Measurements from ENCODE around the gene C6orf15.

C6orf15 gene

GRCh38 chr6:31132806-31133205 lies 20.4 kb upstream of the C6orf15 start:
- Histone ChIP-seq H3F3A (ENCODE audit: insufficient read depth, low read length) (no peaks in the 10 kb centered on the region), H2AFZ (ENCODE audit: low read length) (no peak overlapping the region), H3K9me3 (ENCODE audit: low read length) (no peaks in the 10 kb centered on the region), H3K79me2 (ENCODE audit: insufficient read depth, low read length) (no peaks in the 10 kb centered on the region), H3K4me2 (ENCODE audit: low read length) (no peak overlapping the region), H3K27me3 (ENCODE audit: insufficient read depth, low read length) (0 out of 2 replicates have a peak, but pooled peaks cover 3% of the 10 kb centered on the region), H3K9me2 (ENCODE audit: low read depth, low read length) (no peaks in the 10 kb centered on the region), H4K20me1 (ENCODE audit: insufficient read depth, low read length) (no peaks in the 10 kb centered on the region), H3K9ac (ENCODE audit: low read length) (no peak overlapping the region), H3K36me3 (ENCODE audit: insufficient read depth, low read length) (no peaks in the 10 kb centered on the region), H3K4me1 (ENCODE audit: insufficient read depth, low read length, severe bottlenecking) (peaks cover 4% of the 10 kb centered on the region), H3K27ac (ENCODE audit: low read depth, low read length, poor library complexity, severe bottlenecking) (no peak overlapping the region), H3K4me3 (ENCODE audit: low read depth, low read length, poor library complexity, severe bottlenecking) (no peak overlapping the region)
- TF ChIP-seq EZH2 (IDR thresholded peaks at IDR 0.05; ENCODE audit: borderline replicate concordance, low read length) (no peak), CTCF (IDR thresholded peaks at IDR 0.05; ENCODE audit: low read length) (no peak)

- no peak for TF ChIP-seq EZH2 (IDR thresholded peaks at IDR 0.05; ENCODE audit: borderline replicate concordance, low read length)
- TF ChIP-seq CTCF (IDR thresholded peaks at IDR 0.05; ENCODE audit: low read length) = no peak
- Histone ChIP-seq H3F3A (ENCODE audit: insufficient read depth, low read length) (no peaks in the 10 kb centered on the region), H3K9me3 (ENCODE audit: low read length) (no peaks in the 10 kb centered on the region), H3K27me3 (ENCODE audit: insufficient read depth, low read length) (0 out of 2 replicates have a peak, but pooled peaks cover 3% of the 10 kb centered on the region), H3K9ac (ENCODE audit: low read length) (no peak overlapping the region), H3K4me2 (ENCODE audit: low read length) (no peak overlapping the region), H3K9me2 (ENCODE audit: low read depth, low read length) (no peaks in the 10 kb centered on the region), H3K4me1 (ENCODE audit: insufficient read depth, low read length, severe bottlenecking) (no peaks in the 10 kb centered on the region), H4K20me1 (ENCODE audit: insufficient read depth, low read length) (no peaks in the 10 kb centered on the region), H3K79me2 (ENCODE audit: insufficient read depth, low read length) (no peaks in the 10 kb centered on the region), H2AFZ (ENCODE audit: low read length) (no peak overlapping the region), H3K27ac (ENCODE audit: low read depth, low read length, poor library complexity, severe bottlenecking) (no peak overlapping the region), H3K36me3 (ENCODE audit: insufficient read depth, low read length) (no peaks in the 10 kb centered on the region), H3K4me3 (ENCODE audit: low read depth, low read length, poor library complexity, severe bottlenecking) (no peak overlapping the region)
Measured at GRCh38 chr6:31131595-31131994, 19.2 kb upstream of the C6orf15 start.

GRCh38 chr6:31130751-31131150 lies 18.4 kb upstream of the C6orf15 start:
- H3K4me1 ChIP-seq (ENCODE audit: insufficient read depth, low read length, severe bottlenecking) = no peaks in the 10 kb centered on the region
- no peaks in the 10 kb centered on the region for H3K36me3 ChIP-seq (ENCODE audit: insufficient read depth, low read length)
- H4K20me1 ChIP-seq (ENCODE audit: insufficient read depth, low read length) = no peaks in the 10 kb centered on the region
- no peaks in the 10 kb centered on the region for H3K9me2 ChIP-seq (ENCODE audit: low read depth, low read length)
- no peak for TF ChIP-seq EZH2 (IDR thresholded peaks at IDR 0.05; ENCODE audit: borderline replicate concordance, low read length)
- no peaks in the 10 kb centered on the region for H3K9me3 ChIP-seq (ENCODE audit: low read length)
- H3F3A ChIP-seq (ENCODE audit: insufficient read depth, low read length) = no peaks in the 10 kb centered on the region
- H3K4me3 ChIP-seq (ENCODE audit: low read depth, low read length, poor library complexity, severe bottlenecking) = no peak overlapping the region
- no peak overlapping the region for H3K27ac ChIP-seq (ENCODE audit: low read depth, low read length, poor library complexity, severe bottlenecking)
- no peak overlapping the region for H2AFZ ChIP-seq (ENCODE audit: low read length)
- no peak overlapping the region for H3K4me2 ChIP-seq (ENCODE audit: low read length)
- no peaks in the 10 kb centered on the region for H3K79me2 ChIP-seq (ENCODE audit: insufficient read depth, low read length)
- no peak overlapping the region for H3K9ac ChIP-seq (ENCODE audit: low read length)
- peaks cover 7% of the 10 kb centered on the region; the same call in 1 of the 2 replicates for H3K27me3 ChIP-seq (ENCODE audit: insufficient read depth, low read length)

- H3K4me3 ChIP-seq (ENCODE audit: low read depth, low read length, poor library complexity, severe bottlenecking) = no peak overlapping the region
Measured at GRCh38 chr6:31129130-31129529, 16.8 kb upstream of the C6orf15 start.

More at GRCh38 chr6:31129130-31129529, 16.8 kb upstream of the C6orf15 start:
- Histone ChIP-seq H3F3A (ENCODE audit: insufficient read depth, low read length) (no peaks in the 10 kb centered on the region), H2AFZ (ENCODE audit: low read length) (no peak overlapping the region), H3K4me1 (ENCODE audit: insufficient read depth, low read length, severe bottlenecking) (no peaks in the 10 kb centered on the region), H3K36me3 (ENCODE audit: insufficient read depth, low read length) (no peaks in the 10 kb centered on the region), H4K20me1 (ENCODE audit: insufficient read depth, low read length) (no peaks in the 10 kb centered on the region), H3K27ac (ENCODE audit: low read depth, low read length, poor library complexity, severe bottlenecking) (no peak overlapping the region), H3K27me3 (ENCODE audit: insufficient read depth, low read length) (peaks cover 6% of the 10 kb centered on the region; the same call in 1 of the 2 replicates), H3K4me2 (ENCODE audit: low read length) (no peak overlapping the region), H3K9me3 (ENCODE audit: low read length) (no peaks in the 10 kb centered on the region), H3K9ac (ENCODE audit: low read length) (no peak overlapping the region), H3K9me2 (ENCODE audit: low read depth, low read length) (no peaks in the 10 kb centered on the region), H3K79me2 (ENCODE audit: insufficient read depth, low read length) (no peaks in the 10 kb centered on the region)
- no peak for TF ChIP-seq EZH2 (IDR thresholded peaks at IDR 0.05; ENCODE audit: borderline replicate concordance, low read length)
